IPS-NIHi11 (cell line): ENCODE results near the gene CENPV.
"Not testable (repeated sequence)": the region's sequence is repeated elsewhere in the genome, so short reads cannot be mapped to it uniquely, and the experiment has no call there.

ENCODE experiments used
- DNase-seq: peaks from one replicate; pipeline ENCODE4 v3.0.0; 2012; ENCODE audit warnings: mixed read lengths, low spot score

The CENPV gene

DNA sequence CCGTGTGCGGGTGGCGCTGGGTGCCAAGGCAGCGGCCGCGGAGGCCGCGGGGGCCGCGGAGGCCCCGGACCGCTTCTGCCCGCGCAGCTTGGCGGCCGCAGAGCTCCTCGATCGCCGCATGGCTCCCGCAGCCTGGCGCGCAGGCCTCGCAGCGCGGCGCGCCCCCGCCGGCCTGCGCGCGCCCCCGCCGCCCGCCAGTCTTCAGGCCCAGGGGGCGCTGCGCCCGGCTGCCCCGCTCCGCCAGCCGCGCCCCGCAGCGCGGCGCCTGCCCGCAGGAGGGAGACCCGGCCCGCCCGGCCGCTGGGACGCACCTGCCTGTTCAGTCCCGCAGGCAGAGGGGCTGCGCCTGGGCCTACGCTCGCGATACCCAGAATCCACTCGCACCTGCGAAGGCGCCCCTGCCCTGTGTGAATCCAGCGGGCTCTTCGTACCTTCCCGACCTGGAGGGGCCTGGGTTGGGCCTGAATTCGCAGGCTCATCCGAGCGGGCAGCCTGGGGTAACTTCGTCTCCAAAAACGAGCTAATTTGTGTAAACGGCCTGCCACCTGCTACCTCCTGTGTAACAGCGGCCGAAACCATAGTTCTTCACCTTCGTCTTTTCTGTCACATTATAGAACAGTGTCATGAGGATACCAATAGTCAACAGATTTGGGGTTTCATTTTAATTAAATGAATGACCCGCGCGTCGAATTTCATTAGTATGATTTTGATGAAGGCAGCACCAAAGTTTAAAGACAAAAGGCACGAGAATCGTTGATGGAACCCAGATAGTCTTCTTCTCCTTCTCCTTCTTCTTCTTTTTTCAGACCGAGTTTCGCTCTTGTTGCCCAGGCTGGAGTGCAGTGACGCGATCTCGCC lies at the start of gene CENPV:
CENPV (minus strand) TSS at position 153 of the 858 bp plus-strand sequence; CDS start at position 120, 33 bp downstream.
- peak; percentile 95 for DNase-seq

- DNase-seq = no peak
Observed at GRCh38 chr17:16398270-16399267, 45.3 kb upstream of the CENPV start.

GRCh38 chr17:16396693-16397092 lies 43.4 kb upstream of the CENPV start:
- not testable (repeated sequence) for DNase-seq

GRCh38 chr17:16395887-16396286 lies 42.6 kb upstream of the CENPV start:
- DNase-seq = not testable (repeated sequence)

- not testable (repeated sequence) for DNase-seq
Observed at GRCh38 chr17:16392491-16392890, 39.2 kb upstream of the CENPV start.

- no peak for DNase-seq
Observed at GRCh38 chr17:16391451-16391850, 38.2 kb upstream of the CENPV start.

DNA sequence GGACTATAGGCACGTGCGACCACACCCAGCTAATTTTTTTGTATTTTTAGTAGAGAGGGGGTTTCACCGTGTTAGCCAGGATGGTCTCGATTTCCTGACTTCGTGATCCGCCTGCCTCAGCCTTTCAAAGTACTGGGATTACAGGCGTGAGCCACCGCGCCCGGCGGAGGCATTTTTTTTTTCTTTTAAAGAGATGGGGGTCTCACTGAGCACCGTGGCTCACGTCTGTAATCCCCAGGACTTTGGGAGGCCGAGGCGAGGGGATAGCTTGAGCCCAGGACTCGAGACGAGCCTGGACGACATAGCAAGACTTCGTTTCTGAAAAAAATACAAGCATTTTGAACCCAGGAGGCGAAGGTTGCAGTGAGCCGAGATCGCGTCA lies 32.8 kb upstream of the CENPV start:
- DNase-seq = not testable (repeated sequence)

- no peak for DNase-seq
Observed at GRCh38 chr17:16384557-16384956, 31.3 kb upstream of the CENPV start.

DNA sequence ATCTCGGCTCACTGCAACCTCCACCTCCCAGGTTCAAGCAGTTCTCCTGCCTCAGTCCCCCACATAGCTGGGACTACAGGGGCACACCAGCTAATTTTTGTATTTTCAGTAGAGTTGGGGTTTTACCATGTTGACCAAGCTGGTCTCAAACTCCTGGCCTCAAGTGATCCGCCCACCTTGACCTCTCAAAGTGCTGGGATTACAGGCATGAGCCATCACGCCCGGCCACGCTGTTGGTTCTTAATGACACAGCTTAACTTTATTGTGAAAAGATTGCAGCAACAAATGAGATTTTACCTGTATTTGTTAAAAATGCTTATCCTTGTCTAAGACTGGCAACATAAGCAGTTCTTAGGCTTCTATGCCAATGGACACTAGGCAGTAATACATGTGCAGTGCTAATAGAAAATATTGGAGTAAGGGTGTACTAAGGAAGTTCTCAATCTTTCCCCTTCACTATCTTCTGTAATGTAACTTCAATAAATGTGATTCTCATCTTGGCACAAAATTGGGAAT lies 30.6 kb upstream of the CENPV start:
- DNase-seq = no peak

DNA sequence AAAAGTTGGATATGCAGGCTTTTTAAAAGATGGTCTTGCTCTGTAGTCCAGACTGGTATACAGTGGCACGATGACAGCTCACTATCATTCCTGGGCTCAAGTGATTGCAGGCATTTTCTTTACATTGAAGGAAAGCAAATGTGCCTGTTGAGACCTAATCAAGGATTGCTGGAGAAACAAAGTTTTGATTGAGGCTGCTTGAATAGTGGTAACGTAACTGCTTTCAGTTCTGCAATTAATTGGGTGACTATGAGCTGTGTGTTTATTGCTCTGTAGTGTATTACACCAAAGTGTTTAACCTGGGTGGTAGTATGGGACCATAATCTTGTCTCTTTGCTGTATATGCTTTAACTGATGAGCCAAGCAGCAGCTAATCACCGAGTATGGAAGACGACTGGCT lies 29.9 kb upstream of the CENPV start:
- no peak for DNase-seq

- no peak for DNase-seq
Observed at GRCh38 chr17:16381496-16381820, 28.2 kb upstream of the CENPV start.

- peak; percentile 93 for DNase-seq
Observed at GRCh38 chr17:16380640-16381495, 27.6 kb upstream of the CENPV start, which contains the start of gene UBB. TSS of gene UBB (plus strand) at chr17:16381091. CDS start at chr17:16381908, 817 bp downstream.

- no peak for DNase-seq
Observed at GRCh38 chr17:16379654-16380053, 26.4 kb upstream of the CENPV start.

DNA sequence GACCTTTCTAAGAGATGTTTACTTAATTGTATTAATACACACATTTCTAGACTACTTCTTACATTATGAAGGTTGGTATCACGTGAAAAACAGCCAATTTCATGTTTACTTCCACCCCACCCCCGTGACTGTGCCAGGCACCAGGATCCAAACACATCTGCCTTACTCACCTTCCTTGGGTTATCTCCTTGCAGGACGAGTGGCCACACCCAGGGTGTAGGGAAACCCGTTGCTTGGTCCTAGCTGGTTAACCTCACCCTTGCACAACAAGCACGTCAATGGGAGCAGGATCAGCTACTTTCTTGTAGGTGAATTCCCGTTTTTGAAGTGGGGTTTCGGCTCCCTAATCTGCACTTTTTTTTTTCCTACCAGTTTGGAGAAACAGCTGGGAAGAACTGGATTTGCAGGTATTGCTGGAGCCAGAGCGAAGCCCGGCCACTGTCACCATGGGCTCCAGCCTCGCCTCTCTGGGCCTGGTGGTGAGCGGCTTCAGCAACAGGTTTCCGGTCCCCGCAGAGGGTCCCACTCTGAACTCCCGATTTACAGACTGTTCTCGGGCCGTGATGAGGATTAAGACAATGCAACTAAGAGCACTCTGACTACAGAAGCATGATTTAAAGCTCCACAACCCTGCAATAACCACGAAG lies 25.5 kb upstream of the CENPV start:
- DNase-seq = no peak

GRCh38 chr17:16377941-16378341 lies 24.7 kb upstream of the CENPV start:
- no peak for DNase-seq

- DNase-seq = no peak
Observed at GRCh38 chr17:16374146-16374938, 21.1 kb upstream of the CENPV start.

- no peak for DNase-seq
Observed at GRCh38 chr17:16371742-16372141, 18.5 kb upstream of the CENPV start.

- no peak for DNase-seq
Observed at GRCh38 chr17:16364625-16365024, 11.4 kb upstream of the CENPV start.

- DNase-seq = peak; percentile 78
Observed at GRCh38 chr17:16363749-16364536, 10.7 kb upstream of the CENPV start.
